Activated naive CD8-positive, alpha-beta T cell treated with anti-CD3 and anti-CD28 coated beads, Interleukin-2, amount 10 ng/mL, durations not matched to agents 7 days and 5 days (primary cell): Measurements from ENCODE around the gene MTREX. TPM values are rescaled to one million over a fixed set of nuclear protein-coding genes. Genes with fewer than 3 reads are reported as not detected.

Source experiments
- ATAC-seq: fragments of 150-1000 bp; cut with Tn5 transposase; one replicate; pipeline ENCODE4 v1.10.0; 2021; ENCODE audit warnings: low read depth, moderate library complexity
- POLR2A ChIA-PET: fragments of 350-600 bp; sonication (Branson Sonifier 250); formaldehyde crosslinking; loops from one replicate; lab custom pipeline; 2021; ENCODE audit warnings: antibody characterized with exemption; lab: Charles Lee
- DNase-seq: peaks from one replicate; pipeline ENCODE4 v3.0.0; 2021
- H3K27ac Mint-ChIP-seq: one replicate; pipeline ENCODE4 v1.8.0; 2022; ENCODE audit warnings: mild to moderate bottlenecking, mixed read lengths
- H3K27me3 Mint-ChIP-seq: one replicate; pipeline ENCODE4 v1.8.0; 2022; ENCODE audit warnings: mild to moderate bottlenecking, moderate library complexity, mixed read lengths
- H3K36me3 Mint-ChIP-seq: one replicate; pipeline ENCODE4 v1.8.0; 2021; ENCODE audit warnings: mild to moderate bottlenecking, mixed read lengths
- H3K4me1 Mint-ChIP-seq: one replicate; pipeline ENCODE4 v1.8.0; 2021; ENCODE audit warnings: mixed read lengths
- H3K4me3 Mint-ChIP-seq: one replicate; pipeline ENCODE4 v1.8.0; 2022; ENCODE audit warnings: mild to moderate bottlenecking, moderate library complexity, mixed read lengths
- H3K9me3 Mint-ChIP-seq: one replicate; pipeline ENCODE4 v1.8.0; 2021; ENCODE audit warnings: mixed read lengths
- total RNA-seq, 2 experiments: library from RNA; stranded (reverse); gene quantifications; one replicate each; pipeline ENCODE4 v1.2.3, GENCODE V29; 2021

MTREX gene
- total RNA-seq, 2 experiments from 2014 or later = 69.9 to 72.3 TPM

DNA sequence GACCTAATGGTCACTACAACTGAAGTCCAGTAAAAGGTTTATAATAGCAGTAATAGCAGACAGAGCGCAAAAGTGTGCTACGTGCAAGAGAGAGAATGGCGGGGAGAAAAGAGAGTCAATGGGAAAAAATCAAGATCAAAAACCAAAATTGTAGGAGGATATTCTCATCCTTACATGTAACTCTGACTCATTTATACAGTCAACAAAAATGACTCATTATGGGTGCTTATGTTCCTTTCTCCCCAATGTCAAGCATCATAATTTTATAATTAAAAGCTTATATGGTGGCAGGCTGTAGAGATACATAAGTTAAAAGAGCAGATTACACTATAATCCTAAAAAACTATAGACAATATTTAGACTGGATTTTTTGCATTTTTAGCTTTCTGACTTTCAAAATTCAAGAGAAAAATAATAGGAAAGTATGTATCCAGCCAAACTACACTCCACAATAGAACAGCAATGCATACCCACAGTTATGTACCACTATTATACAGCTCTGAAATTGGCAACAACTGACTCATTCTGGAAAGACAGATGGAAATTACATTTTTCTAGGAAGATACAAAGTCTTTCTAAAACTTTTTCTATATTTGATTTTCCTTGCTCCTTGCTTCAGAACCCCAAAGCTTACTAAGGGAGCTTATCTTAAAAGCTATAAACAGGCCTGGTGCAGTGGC lies 148.6 kb downstream of the MTREX start:
- peaks cover 42% of the 10 kb centered on the region for H3K36me3 Mint-ChIP-seq
- ATAC-seq (no peak), DNase-seq (no peak)
- POLR2A ChIA-PET = interaction anchor here (0.6 to 0.8 kb wide), 2 partner anchors 28 to 41 kb away, joined by 3 to 5 read pairs; no protein-coding TSS in a partner anchor
- H3K4me1 Mint-ChIP-seq = peaks cover 5% of the 10 kb centered on the region
- peak overlapping the region; percentile 61 for H3K27ac Mint-ChIP-seq
- H3K4me3 Mint-ChIP-seq = no peak overlapping the region
- no peaks in the 10 kb centered on the region for H3K9me3 Mint-ChIP-seq
- no peaks in the 10 kb centered on the region for H3K27me3 Mint-ChIP-seq

DNA sequence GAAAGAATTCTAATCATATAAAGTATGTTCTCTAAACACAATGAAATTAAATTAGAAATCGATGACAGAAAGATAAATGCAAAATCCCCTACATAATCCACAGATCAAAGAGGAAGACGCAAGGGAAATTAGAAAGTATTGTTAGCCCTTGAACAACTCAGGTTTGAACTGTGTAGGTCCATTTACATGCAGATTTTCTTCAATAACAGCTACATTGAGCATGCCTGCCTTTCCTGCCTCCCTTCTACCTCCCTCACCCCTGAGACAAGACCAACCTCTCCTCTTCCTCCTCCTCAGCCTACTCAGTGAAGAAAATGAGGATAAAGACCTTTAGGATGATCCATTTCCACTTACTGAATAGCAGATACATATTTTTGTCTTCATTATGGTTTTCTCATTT lies 151.8 kb downstream of the MTREX start:
- ATAC-seq = no peak
- Mint-ChIP-seq H3K9me3 (no peaks in the 10 kb centered on the region), H3K27me3 (no peaks in the 10 kb centered on the region), H3K4me1 (peaks cover 4% of the 10 kb centered on the region), H3K4me3 (no peak overlapping the region), H3K27ac (no peak overlapping the region), H3K36me3 (peaks cover 46% of the 10 kb centered on the region)
- POLR2A ChIA-PET = no interaction called here
- no peak for DNase-seq

DNA sequence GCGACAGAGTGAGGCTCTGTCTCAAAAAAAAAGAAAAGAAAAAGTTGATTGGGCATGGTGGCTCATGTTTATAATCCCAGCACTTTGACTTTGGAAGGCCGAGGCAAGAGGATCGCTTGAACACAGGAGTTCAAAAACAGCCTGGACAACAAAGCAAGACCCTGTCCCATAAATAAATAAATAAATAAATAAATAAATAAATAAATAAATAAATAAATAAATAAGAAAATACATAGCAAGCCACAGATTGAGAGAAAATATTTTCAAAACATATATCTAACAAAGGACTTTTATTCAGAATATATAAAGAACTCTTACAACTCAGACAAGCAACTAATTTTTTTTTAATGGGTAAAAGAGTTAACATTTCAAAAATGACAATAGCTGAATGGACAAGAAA lies 155.8 kb downstream of the MTREX start:
- H3K4me3 Mint-ChIP-seq = no peak overlapping the region
- ATAC-seq = no peak
- peaks cover 51% of the 10 kb centered on the region for H3K36me3 Mint-ChIP-seq
- POLR2A ChIA-PET = no interaction called here
- no peak for DNase-seq
- no peak overlapping the region for H3K27ac Mint-ChIP-seq
- no peaks in the 10 kb centered on the region for H3K27me3 Mint-ChIP-seq
- no peaks in the 10 kb centered on the region for H3K9me3 Mint-ChIP-seq
- peaks cover 6% of the 10 kb centered on the region for H3K4me1 Mint-ChIP-seq

DNA sequence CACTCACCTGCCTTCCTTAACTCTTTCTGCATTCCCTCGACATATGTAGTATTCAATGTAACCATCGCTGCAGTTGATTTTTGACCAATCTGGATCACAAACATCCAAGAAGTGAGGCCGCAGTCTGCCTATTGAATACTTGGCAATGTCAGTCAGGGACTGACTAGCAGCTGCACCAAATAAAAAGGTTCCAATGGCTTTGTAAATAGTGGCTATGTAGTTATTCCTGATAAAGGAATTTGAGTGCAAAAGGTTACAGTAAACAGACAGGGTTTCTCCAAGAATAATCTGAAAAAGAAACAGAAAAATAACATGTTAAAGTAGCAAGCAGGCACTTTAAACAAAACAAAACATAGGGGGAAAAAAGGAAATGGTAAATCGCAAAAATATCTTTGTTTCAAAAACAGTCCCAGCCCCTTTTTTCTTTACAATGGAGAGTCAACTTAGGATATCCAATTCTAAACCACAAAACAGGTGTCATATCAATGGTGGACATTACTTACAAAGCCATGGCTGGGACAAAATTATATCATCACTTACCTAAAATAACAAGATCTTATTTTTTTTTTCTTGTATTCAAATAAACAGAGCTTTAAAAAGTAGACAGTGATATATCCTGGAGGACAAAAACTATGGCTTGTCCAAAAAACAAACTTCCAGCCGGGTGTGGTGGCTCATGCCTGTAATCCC lies 160.2 kb downstream of the MTREX start:
- POLR2A ChIA-PET = no interaction called here
- H3K4me1 Mint-ChIP-seq = peaks cover 15% of the 10 kb centered on the region
- ATAC-seq (no peak), DNase-seq (no peak)
- peaks cover 39% of the 10 kb centered on the region for H3K36me3 Mint-ChIP-seq
- no peak overlapping the region for H3K4me3 Mint-ChIP-seq
- H3K9me3 Mint-ChIP-seq = no peaks in the 10 kb centered on the region
- H3K27ac Mint-ChIP-seq = no peak overlapping the region
- H3K27me3 Mint-ChIP-seq = no peaks in the 10 kb centered on the region

DNA sequence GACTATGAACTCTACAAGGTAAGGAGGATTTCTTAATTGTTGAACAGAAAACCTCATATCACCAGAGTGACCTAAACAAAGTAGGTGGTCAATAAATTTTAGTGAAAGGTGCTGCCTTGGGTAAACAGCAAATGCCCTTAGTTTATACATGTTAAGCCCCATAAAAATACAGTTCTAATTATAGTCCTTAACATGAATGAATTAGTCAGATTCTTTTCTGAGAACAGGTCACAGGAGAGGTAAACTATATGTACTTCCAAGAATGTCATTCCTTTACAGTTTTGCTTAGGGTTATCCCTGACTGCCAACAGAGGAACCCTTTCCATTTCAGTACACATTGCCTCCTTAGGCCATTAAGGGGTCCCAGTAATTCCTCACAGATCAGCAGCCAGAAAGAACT lies 162.1 kb downstream of the MTREX start:
- H3K4me3 Mint-ChIP-seq = no peak overlapping the region
- DNase-seq (no peak), ATAC-seq (no peak)
- H3K9me3 Mint-ChIP-seq = no peaks in the 10 kb centered on the region
- H3K4me1 Mint-ChIP-seq = peaks cover 15% of the 10 kb centered on the region
- H3K36me3 Mint-ChIP-seq = peaks cover 30% of the 10 kb centered on the region
- POLR2A ChIA-PET = no interaction called here
- no peak overlapping the region for H3K27ac Mint-ChIP-seq
- H3K27me3 Mint-ChIP-seq = no peaks in the 10 kb centered on the region

DNA sequence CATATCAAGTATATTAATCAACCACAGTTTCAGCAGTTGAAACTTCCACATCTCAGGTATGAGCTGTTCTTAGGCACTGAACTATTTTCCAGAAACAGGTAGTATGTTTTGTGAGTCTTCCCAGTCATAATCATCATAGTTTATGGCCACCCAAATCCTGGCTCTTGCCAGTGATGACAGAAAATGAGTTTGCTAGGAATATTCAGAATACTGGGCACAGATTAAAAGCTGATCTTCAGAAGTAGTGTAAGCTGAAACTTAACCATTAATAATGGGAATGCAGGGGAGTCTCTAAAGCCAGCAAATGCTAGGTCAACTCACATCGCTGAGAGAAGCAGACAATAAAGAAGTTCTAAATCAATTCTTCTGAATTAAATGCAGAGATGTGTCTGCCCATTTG lies 162.5 kb downstream of the MTREX start:
- Mint-ChIP-seq H3K36me3 (peaks cover 29% of the 10 kb centered on the region), H3K27me3 (no peaks in the 10 kb centered on the region), H3K4me3 (no peak overlapping the region), H3K27ac (no peak overlapping the region), H3K4me1 (peaks cover 15% of the 10 kb centered on the region), H3K9me3 (no peaks in the 10 kb centered on the region)
- ATAC-seq (no peak), DNase-seq (no peak)
- POLR2A ChIA-PET = no interaction called here

DNA sequence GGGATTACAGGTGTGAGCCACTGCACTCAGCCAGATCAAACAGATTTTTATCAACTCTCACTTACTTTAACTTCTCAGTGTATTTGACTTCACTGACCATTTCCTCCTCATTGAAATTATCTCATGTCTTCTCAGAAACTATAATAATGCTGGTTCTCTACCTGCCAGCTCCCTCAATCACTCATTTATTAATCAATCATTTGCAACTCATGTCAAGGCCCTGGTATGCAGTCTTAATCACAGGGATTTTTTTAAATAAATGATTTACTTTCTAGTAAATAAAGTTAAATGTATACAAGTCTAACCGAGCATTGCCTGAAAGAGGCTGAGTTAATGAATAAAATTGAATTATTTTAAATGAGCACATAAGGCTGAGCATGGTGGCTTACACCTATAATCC lies 163.7 kb downstream of the MTREX start:
- H3K9me3 Mint-ChIP-seq = no peaks in the 10 kb centered on the region
- peaks cover 15% of the 10 kb centered on the region for H3K4me1 Mint-ChIP-seq
- H3K36me3 Mint-ChIP-seq = peaks cover 21% of the 10 kb centered on the region
- POLR2A ChIA-PET = interaction anchor here (0.5 kb wide), 1 partner anchor 115 kb away, joined by 5 read pairs; no protein-coding TSS in a partner anchor
- DNase-seq (no peak), ATAC-seq (no peak)
- no peak overlapping the region for H3K4me3 Mint-ChIP-seq
- H3K27me3 Mint-ChIP-seq = no peaks in the 10 kb centered on the region
- H3K27ac Mint-ChIP-seq = no peak overlapping the region

DNA sequence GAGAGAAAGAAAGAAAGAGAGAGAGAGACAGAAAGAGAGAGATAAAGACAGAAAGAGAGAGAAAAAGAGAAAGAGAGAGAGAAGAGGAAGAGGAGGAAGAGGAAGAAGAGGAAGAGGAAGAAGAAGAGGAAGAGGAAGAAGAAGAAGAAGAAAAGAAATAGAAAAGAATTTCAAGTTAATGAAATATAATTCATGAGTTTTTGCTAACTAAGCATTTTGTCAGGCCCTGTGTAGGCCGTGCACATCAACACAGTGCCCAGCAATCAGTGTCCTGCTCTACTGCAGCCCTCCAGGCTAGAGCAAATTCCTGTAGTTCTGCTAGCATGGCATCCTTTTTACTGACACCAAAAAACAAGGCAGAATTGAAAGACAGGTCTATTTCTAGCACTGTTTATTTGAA lies 164.9 kb downstream of the MTREX start:
- H3K27ac Mint-ChIP-seq = no peak overlapping the region
- H3K4me3 Mint-ChIP-seq = no peak overlapping the region
- ATAC-seq (no peak), DNase-seq (no peak)
- no peaks in the 10 kb centered on the region for H3K9me3 Mint-ChIP-seq
- H3K4me1 Mint-ChIP-seq = peaks cover 15% of the 10 kb centered on the region
- POLR2A ChIA-PET = interaction anchor here (0.7 kb wide), 1 partner anchor 21 kb away, joined by 4 read pairs; no protein-coding TSS in a partner anchor
- peaks cover 17% of the 10 kb centered on the region for H3K36me3 Mint-ChIP-seq
- no peaks in the 10 kb centered on the region for H3K27me3 Mint-ChIP-seq

Other genes with a start within 250 kb of the MTREX start
- gene GZMA, start 205.3 kb upstream of the MTREX start, total RNA-seq = 100 to 1,000 TPM; 242 to 250 TPM
- gene GPX8, start 147.8 kb upstream of the MTREX start, total RNA-seq = not detected
- gene CDC20B, start 134.8 kb upstream of the MTREX start, total RNA-seq = under 1 TPM; 0.28 to 0.48 TPM
- gene MCIDAS, start 80.7 kb upstream of the MTREX start, total RNA-seq = not detected
- not detected for gene CCNO, start 74.4 kb upstream of the MTREX start, total RNA-seq
- 10 to 100 TPM; 17.4 to 18.9 TPM for gene DHX29, start 295 bp upstream of the MTREX start, total RNA-seq
- 10 to 100 TPM; 25.9 to 27.8 TPM for gene PLPP1, start 227.0 kb downstream of the MTREX start, total RNA-seq